NCI-H2196 treated with DMSO at 0.1 percent for 48 hours (cell line): ENCODE results near the gene ZNF143.
"Not testable (repeated sequence)": the region's sequence is repeated elsewhere in the genome, so short reads cannot be mapped to it uniquely, and the experiment has no call there.

Experiments
- DNase-seq: peaks from one replicate; lab custom pipeline; 2025; ENCODE audit not compliant: unreplicated experiment; lab: John Stamatoyannopoulos, UW

The ZNF143 gene

DNA sequence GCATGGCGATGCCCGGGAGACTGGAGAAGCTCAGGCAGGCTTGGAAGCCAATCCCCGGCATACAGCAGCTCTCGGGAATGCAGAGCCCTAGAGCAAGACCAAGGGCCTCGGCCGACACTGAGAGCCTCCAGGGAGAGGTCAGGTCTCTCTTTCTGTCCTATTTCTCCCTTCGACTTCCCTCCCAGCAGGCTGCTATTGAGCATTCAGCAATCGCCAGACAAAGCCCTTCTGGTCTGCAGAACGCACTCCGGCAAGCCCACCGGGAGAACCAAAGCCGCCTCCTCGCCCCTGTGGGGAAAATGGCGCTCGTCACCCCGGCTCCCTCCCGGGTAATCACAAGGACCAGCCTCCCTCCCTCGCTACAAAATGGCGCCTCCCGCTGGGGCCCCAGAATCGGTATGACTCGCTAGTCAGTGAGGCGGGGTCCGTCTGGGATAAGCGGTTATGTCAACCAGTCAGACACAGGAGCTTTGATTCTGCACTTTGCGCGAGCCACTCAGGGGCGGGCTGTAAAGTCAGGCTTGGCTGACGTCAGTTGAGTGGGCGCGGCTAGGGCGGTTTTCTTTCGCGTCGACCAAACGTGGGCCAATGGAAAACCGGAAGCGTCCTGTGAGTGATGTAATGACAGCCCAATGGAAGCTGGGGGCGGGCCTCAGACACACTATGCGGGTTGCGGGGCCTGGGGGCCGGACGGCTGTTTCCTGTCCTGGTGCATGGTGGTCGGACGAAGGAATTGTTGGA, at the start of gene ZNF143:
Gene ZNF143, plus strand, starts transcription at position 691 of the 741 bp plus-strand sequence. CDS start 10,297 bp downstream, outside the sequence.
- DNase-seq = peak; percentile 99

DNA sequence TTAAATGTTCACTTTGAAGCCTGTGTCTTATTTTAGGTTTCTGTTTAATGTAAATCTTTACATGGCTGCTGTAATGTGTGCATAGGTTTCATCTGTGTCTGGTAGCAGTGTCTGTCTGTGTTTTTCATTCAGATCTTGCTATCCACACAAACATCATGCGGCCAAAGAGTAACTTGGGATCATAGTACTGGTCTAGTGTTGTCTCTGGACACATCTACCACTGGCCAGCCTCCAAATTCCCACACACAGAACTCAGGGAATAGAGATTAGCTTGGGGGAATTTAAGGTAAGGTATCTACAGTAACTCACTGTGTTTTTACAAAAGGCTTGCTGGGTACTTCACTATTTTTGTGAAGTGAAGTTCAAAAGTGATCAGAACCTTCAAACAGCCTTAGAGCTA, 32.1 kb upstream of the ZNF143 start:
- no peak for DNase-seq

DNA sequence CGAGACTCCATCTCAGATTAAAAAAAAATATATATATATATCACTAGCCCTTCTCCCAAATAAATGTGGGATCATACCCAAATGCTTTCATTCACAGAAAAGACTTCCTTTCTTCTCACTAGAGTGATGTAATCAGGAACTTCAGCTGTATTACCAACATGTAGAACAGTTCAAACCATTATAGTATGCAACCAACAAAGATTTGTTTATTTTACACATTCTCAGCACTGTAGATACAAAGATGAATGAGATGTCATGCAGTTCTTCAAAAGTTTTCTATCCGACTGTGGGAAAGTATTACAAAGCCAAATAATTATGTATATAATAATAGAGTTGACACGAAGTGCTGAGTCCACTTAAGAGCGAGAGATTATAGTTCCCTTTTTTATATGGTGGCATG, 22.2 kb upstream of the ZNF143 start:
- DNase-seq = no peak

DNA sequence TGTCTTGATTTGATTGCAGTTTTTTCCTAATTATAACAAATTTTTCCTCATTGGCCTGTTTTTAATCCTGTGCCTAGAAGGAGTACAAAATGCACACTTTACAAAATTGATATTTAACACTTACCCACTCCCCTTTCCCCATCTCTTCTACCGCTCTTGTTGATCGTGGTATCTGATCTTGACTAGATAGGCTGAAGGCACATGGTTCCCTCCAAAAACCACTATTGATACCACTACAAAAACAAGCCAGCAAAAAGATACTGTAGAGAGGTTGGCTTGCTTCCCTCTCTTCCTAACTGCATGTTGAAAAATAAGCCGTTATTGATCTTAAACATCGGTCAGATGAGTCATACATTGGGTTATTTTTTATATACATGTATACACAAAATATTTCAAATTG, 14.6 kb upstream of the ZNF143 start:
- no peak for DNase-seq

DNA sequence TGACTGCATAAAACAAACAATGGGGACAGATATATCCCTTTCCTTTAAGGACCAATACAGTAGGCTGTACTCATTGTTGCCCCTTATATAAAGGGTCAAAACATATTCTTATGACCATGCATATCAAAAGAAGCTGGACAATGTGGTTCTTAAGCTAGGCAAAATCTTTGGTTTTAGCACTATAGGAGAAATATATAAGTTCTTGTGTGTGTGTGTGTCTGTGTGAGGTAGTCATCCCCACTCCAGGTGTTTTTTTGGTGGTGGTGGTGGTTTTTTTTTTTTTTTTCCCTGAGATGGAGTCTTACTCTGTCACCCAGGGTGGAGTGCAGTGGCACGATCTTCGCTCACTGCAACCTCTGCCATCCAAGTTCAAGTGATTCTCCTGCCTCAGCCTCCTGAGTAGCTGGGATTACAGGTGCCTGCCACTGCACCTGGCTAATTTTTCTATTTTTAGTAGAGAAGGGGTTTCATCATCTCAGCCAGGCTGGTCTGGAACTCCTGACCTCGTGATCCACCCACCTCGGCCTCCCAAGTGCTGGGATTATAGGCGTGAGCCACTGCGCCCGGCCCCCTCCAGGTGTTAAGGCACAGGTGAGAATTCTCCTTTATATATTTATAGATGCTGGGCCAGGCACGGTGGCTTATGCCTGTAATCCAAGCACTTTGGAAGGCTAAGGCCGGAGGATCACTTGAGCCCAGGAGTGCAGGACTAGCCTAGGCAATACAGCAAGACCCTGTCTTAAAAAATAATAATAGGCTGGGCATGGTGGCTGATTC, 12.0 kb upstream of the ZNF143 start:
- no peak for DNase-seq

DNA sequence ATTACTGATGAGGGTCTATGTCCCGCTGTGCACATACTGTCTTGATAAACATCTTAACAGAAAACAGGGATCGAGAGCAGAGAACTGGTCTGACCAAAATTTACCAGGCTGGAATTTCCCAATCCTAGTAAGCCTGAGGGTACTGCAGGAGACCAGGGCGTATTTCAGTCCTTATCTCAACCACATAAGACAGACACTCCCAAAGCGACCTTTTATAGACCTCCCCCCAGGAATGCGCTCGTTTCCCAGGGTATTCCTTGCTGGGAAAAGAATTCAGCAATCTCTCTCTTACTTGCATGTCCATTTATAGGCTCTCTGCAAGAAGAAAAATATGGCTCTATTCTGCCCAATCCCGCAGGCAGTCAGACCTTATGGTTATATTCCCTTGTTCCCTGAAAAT, 8.8 kb upstream of the ZNF143 start:
- DNase-seq = not testable (repeated sequence)

DNA sequence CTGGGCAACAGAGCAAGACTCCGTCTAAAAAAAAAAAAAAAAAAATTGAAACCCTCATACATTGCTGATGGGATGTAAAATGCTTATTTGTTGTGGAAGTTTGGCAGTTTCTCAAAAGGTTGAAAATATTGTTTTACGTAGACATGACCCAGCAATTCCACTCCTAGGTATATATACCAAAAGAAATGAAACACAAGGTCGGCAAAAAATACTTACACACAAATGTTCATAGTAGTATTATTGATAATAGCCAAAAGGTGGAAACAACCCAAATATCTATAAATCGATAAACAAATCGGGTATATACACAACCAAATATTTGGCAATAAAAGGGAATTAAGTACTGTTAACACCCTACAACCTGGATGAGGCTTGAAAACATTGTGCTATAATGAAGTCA, 5.1 kb upstream of the ZNF143 start:
- DNase-seq = no peak

DNA sequence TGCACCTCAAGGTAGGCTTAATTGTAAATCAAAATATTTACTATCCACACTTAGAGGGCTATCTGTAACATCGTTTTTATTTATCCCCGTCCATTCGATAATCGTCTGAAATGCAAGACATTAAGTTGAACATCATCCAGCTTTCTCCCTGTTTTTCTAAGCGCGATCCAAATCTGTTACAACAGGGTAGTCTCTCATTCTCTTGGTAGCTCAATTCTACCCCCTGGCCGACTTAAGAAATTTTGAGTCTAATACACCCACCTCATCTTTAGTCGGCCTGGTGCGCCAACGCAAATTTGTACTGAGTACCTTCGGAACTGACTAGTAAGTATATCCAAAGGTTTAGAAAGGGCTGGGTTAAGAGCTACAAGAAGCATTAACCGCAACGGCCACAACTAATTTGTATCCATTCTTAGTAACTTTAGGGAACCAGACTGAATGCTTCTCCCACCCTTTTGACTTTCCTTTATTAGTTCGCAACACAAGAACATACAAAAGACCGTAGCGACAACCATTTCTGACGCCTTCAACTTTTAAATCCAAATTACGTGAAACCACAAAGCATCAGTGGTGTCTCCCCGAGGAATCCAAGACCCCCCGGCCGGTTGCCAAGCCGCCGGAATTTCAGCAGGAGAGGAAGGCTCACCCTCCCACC, 1.0 kb upstream of the ZNF143 start:
- DNase-seq = no peak

DNA sequence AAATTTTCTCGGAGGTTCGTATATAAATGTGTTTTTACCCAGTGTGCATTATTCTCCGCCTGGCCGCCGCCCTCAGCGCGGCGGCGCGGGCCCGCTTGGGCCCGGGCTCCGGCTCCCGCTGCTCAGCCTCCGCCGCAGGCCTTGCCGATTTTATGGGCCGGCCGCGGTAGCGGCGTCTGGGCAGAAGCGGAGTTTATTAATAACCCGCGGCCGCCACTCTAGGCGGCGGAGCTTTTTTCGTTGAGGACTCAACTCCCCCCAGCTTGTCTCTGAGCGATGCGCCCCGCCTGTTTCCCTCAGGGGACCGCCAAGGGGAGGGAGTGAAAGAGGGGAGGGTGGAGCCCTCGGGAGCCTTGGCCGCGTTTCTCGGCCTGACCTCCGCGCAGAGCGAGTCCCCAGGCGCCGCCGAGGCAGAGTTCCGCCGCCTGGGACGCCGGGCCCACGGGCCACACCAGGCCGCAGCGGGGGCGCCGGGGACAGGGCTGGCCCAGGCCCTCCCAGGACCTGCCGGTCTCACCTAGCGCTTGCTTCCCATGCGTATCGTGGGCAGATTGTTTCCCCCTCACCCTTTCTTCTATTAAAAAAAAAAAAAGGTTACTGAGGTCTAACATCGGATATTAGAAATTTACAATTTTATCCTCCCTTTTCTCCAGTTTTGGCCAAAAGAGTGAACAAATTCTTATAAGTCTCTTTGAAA, 399 bp downstream of the ZNF143 start:
- DNase-seq = peak; percentile 83

DNA sequence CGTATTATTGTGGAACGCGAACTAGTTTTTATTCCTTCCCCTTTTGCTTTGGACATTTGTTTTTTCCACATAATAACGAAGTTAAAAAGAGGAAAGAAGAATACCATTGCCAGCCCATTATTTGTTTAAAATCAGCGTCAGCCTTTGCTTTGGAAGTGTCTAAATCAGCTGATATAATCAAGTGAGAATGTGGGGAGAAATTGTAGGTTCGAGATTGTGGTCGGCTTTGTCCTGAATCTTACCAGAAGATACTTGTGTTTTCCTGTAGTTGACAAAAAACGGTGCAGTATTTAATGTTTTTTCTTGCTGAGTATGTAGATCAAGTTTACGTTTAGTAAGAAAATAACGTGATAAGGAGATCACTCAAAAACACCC, 935 bp downstream of the ZNF143 start:
- DNase-seq = no peak

DNA sequence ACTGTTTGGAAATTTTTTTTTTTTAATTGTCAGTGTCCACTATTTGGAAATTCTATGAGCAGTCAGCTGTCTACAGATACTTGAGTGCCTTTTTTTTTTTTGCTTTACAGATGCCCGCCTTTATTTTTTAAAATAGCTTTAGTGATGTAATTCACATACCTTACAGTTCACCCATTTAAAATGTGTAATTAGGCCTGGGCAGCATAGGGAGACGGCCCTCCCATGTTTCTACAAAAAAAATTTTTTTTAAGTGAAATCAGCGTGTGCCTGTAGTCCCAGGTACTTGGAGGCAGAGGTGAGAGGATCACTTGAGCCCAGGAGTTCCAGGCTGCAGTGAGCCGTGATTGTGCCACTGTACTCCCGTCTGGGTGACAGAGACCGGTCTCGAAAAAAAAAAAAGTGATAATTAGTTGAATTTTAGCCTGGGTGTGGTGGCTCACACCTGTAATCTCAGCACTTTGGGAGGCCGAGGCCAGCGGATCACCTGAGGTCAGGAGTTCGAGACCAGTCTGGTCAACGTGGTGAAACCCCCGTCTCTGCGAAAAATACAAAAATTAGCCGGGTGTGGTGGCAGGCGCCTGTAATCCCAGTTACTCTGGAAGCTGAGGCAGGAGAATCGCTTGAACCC, 1.5 kb downstream of the ZNF143 start:
- DNase-seq = no peak

DNA sequence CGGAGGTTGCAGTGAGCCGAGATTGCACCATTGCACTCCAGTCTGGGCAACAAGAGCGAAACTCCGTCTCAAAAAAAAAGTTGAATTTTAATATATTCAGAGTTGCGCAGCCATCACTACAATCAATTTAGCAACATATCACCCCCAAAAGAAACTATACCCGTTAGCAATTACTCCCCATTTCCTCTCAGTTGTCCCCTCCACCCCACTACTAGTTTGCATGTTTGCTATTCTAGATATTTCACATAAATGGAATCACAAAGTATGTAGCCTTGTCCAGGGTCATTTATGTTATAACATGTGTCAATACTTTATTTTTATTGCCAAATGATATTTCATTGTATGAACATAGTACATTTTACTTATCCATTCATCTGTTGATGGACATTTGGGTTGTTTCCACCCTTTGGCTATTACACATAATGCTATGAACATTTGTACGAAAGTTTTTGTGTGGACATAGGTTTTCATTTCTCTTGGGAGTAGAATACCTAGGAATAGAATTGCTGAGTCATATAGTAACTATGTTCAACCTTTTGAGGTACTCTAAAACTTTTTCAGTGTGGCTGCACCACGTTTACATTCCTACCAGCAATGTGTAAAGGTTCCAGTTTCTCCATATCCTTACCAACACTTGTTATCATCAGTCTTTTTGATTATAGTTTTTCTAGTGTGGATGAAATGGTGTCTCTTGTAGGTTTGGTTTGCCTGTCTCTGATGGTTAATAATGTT, 2.2 kb downstream of the ZNF143 start:
- DNase-seq = no peak

DNA sequence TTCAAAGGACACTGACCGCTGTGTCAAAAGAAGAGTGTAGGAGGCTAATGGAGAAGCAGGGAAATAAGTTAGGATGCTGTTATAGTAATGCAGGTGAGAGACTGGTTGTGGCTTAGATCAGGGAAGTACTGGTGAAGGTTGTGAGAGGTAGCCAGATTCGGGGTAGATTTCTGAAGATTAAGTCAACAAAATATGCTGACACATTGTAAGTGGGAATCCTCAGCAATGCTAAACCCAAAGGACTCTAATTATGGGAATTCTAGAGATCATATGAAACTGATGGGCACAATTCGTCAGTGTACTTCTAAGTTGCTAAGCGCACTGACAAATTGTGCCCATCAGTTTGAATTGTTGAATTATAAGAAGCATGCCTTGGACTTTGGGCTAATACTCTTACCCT, 10.0 kb downstream of the ZNF143 start:
- DNase-seq = no peak

DNA sequence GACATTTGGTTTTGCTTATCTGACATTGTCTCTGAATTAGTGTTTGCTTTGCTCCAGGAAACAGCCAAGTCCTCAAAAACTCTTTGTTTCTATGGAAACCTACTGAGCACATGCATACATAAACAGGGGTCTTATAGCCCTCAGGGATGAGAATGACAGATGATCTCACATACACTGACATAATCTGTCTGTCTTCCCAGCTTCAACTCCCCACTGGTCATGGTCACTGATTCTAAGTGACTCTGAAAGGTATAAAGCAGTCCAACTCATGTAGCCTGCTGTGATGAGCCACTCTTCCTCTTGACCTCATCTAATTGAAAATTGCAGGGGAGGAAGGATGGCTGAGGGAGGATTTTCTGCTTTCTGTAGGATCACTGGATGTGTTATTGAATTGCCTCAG, 12.6 kb downstream of the ZNF143 start:
- DNase-seq = no peak

DNA sequence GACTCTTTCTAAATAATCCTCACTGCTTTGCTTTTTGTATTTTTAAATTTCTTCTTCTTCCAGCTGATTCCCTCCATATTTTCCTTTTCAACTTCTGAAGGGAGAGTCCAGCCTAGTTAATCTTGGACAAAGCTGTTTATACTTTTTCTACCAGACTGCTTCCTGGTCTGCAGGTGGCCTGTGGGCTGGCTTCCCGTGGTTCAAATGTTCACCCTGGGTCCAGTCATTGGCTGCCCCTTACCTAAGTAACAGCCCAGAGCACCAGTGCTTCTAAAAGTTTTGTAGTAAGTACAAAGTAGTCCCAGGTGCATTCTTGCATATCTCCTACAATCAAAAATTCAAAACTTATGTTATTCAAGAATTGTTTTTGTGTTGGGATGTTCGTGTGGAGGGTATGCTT, 19.1 kb downstream of the ZNF143 start:
- no peak for DNase-seq

DNA sequence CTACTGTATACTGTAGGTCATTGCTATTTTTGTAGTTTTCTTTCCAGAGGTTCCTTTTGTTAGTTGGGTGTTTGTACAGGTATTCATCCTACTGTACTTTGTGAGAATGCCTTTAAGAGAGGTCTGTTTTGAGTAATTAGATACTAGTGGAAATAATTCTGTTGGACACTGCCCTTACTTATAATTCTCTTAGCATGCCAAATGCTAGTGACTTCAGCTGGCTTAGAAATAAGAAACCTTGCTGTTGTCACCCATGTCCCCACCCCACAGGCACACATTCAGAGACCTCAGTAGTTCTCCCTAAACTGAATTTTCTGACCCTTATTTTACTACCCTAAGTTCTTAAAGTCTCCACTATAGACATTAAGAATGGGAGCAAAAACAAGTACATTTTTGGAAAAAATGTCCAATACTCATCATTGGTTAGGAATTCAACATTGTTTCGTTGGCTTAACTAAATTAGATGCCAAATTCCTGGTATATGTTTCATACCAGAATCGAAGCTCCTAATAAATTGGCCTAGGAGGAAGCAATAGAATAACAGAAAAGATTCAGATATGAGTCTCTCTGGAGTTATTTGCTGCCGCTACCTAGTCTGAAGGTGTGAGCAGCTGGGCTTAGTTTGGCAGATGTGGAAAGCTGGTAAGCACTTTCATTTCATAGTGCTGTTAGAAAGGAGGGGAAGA, 28.4 kb downstream of the ZNF143 start:
- no peak for DNase-seq

DNA sequence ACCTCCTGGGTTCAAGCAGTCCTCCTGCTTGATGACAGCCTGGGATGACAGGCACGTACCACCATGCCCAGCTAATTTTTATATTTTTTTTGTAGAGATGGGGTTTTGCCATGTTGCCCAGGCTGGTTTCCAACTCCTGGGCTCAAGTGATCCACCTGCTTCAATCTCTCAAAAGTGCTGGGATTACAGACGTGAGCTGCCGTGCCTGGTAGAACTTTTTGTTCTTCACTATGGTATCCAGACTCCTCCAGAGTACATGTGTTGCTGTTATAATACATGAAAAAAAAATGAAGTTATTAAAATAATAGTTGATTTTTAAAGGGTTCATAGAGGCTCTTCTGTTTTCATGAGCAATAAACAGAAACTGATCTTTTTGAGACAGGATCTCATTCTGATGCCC, 29.6 kb downstream of the ZNF143 start:
- no peak for DNase-seq

DNA sequence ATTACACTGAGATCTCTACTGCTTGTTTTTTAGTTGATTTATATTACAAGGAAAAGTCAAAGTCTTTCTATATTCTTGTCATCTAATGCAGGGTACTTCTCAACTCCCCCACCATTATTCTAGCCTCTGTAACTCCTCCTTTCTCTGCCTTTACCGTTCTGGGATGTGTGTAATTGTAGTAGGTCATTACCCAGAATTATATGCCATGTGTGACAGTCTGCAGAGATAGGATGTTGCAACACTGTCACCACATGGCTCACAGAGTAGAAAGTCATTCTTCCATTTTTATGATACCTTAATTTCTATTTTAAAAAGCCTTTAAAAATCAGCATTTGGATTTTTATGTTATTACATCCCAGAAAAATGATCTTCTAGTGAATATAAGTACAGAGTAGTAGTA, 32.7 kb downstream of the ZNF143 start:
- DNase-seq = no peak

DNA sequence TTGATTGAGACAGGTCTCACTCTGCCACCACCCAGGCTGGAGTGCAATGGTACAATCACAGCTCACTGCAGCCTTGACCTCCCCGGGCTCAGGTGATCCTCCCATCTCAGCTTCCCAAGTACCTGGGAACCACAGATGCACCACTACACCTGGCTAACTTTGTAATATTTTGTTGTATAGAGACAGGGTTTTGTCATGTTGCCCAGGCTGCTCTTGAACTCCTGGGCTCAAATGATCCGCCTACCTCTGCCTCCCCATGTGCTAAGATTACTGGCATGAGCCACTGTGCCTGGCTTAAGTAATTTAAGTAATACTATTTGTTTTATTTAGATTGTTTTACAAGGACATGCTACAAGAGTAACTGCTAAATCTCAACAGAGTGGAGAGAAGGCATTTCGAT, 33.5 kb downstream of the ZNF143 start:
- DNase-seq = no peak
